Common myeloid progenitor, CD34-positive (primary cell): ENCODE results near the gene PBX1.

Experiments
- CTCF ChIA-PET: fragments of 350-600 bp; sonication (Branson Sonifier 250); formaldehyde crosslinking; loops from one replicate; lab custom pipeline; 2021; ENCODE audit warnings: antibody characterized with exemption; lab: Charles Lee
- POLR2A ChIA-PET: fragments of 350-600 bp; sonication (Branson Sonifier 250); formaldehyde crosslinking; loops from one replicate; lab custom pipeline; 2021; ENCODE audit warnings: antibody characterized with exemption; lab: Charles Lee
- DNase-seq, 3 donors: peaks; one replicate each; pipeline versions ENCODE4 v3.0.0 to v3.0.0-alpha.2; 2013
- H3K27ac ChIP-seq, 2 experiments: 1 replicate in 1 of 2; 2 replicates in 1 of 2; pipeline ENCODE4 v1.7.0; 2013; ENCODE audit warnings: inconsistent platforms in 2 of 2, low read length in 2 of 2, mild to moderate bottlenecking in 2 of 2, low read depth in 1 of 2, moderate library complexity in 1 of 2; ENCODE audit not compliant: severe bottlenecking in 2 of 2, insufficient read depth in 1 of 2, poor library complexity in 1 of 2
- H3K27me3 ChIP-seq, 5 experiments: replicated peaks in 2 of 5; 1 replicate in 3 of 5; 2 replicates in 2 of 5; pipeline versions ENCODE4 v1.6.1 to v1.7.0; 2013; ENCODE audit warnings: low read length in 4 of 5, mild to moderate bottlenecking in 2 of 5, moderate library complexity in 2 of 5, inconsistent platforms in 1 of 5; ENCODE audit not compliant: insufficient read depth in 5 of 5, control insufficient read depth in 4 of 5
- H3K36me3 ChIP-seq, 4 experiments: 1 replicate in 2 of 4; 2 replicates in 2 of 4; pipeline versions ENCODE4 v1.6.1 to v1.7.0; 2013; ENCODE audit warnings: low read length in 3 of 4, control low read depth in 1 of 4, mild to moderate bottlenecking in 1 of 4; ENCODE audit not compliant: control insufficient read depth in 4 of 4, insufficient read depth in 4 of 4
- H3K4me1 ChIP-seq, 4 experiments: 1 replicate in 3 of 4; 2 replicates in 1 of 4; pipeline versions ENCODE4 v1.6.1 to v1.7.1; 2013; ENCODE audit warnings: low read length in 3 of 4, mild to moderate bottlenecking in 3 of 4, control low read depth in 1 of 4, inconsistent platforms in 1 of 4, moderate library complexity in 1 of 4; ENCODE audit not compliant: control insufficient read depth in 4 of 4, insufficient read depth in 4 of 4; ENCODE audit errors: control extremely low read depth in 1 of 4
- H3K4me3 ChIP-seq, 7 experiments: 1 replicate in 4 of 7; 2 replicates in 3 of 7; pipeline versions ENCODE4 v1.5.1 to v1.7.0; 2013; ENCODE audit warnings: mild to moderate bottlenecking in 7 of 7, low read length in 6 of 7, moderate library complexity in 6 of 7, inconsistent platforms in 2 of 7, low read depth in 2 of 7, control low read depth in 1 of 7; ENCODE audit not compliant: insufficient read depth in 4 of 7, control insufficient read depth in 1 of 7; ENCODE audit errors: extremely low read depth in 1 of 7
- H3K9me3 ChIP-seq, 5 experiments: 1 replicate in 4 of 5; 2 replicates in 1 of 5; pipeline versions ENCODE4 v1.6.1 to v1.7.1; 2013; ENCODE audit warnings: low read length in 4 of 5, mild to moderate bottlenecking in 2 of 5, inconsistent platforms in 1 of 5, low read depth in 1 of 5, moderate library complexity in 1 of 5; ENCODE audit not compliant: control insufficient read depth in 4 of 5, insufficient read depth in 2 of 5; ENCODE audit errors: control extremely low read depth in 1 of 5
- WGBS: methylation state at CpG from one replicate; pipeline ENCODE4 v1.1.5; 2013; ENCODE audit not compliant: insufficient coverage; 5-methylcytosine and 5-hydroxymethylcytosine counted together

The PBX1 gene

GRCh38 chr1:164768619-164769018, 209.6 kb downstream of the PBX1 start:
- Histone ChIP-seq H3K4me1 (peaks cover 0 to 8% (median 0%) of the 10 kb centered on the region in 4 experiments), H3K4me3 (no peak overlapping the region), H3K27ac (no peak overlapping the region), H3K27me3 (no peaks in the 10 kb centered on the region), H3K36me3 (peaks cover 0 to 6% (median 0%) of the 10 kb centered on the region in 4 experiments), H3K9me3 (no peaks in the 10 kb centered on the region)
- no peak for DNase-seq
- CTCF ChIA-PET: no interaction called here
- WGBS: 100% methylated on average over 4 of the region's 5 CpGs
- POLR2A ChIA-PET: no interaction called here

- Histone ChIP-seq H3K9me3 (no peaks in the 10 kb centered on the region), H3K36me3 (peaks cover 0 to 6% (median 0%) of the 10 kb centered on the region in 4 experiments), H3K4me1 (peaks cover 0 to 10% (median 0%) of the 10 kb centered on the region in 4 experiments), H3K4me3 (no peak overlapping the region), H3K27me3 (no peaks in the 10 kb centered on the region), H3K27ac (no peak overlapping the region)
- 100% methylated on average over 2 of the region's 2 CpGs for WGBS
- DNase-seq: no peak
- POLR2A ChIA-PET: no interaction called here
- CTCF ChIA-PET: no interaction called here
Measured at GRCh38 chr1:164769486-164770130, 210.6 kb downstream of the PBX1 start.

- peaks cover 0 to 6% (median 0%) of the 10 kb centered on the region in 4 experiments for H3K36me3 ChIP-seq
- H3K27me3 ChIP-seq: no peaks in the 10 kb centered on the region
- ChIA-PET CTCF (no interaction called here), POLR2A (no interaction called here)
- 100% methylated on average over 1 of the region's 2 CpGs for WGBS
- no peak overlapping the region for H3K4me3 ChIP-seq
- no peaks in the 10 kb centered on the region for H3K9me3 ChIP-seq
- H3K4me1 ChIP-seq: peaks cover 0 to 14% (median 0%) of the 10 kb centered on the region in 4 experiments
- DNase-seq: no peak
- H3K27ac ChIP-seq: no peak overlapping the region
Measured at GRCh38 chr1:164770131-164770529, 211.1 kb downstream of the PBX1 start.

GRCh38 chr1:164771041-164771618, 212.1 kb downstream of the PBX1 start:
- no peak overlapping the region for H3K27ac ChIP-seq
- no peaks in the 10 kb centered on the region for H3K27me3 ChIP-seq
- no peak for DNase-seq
- H3K4me3 ChIP-seq: no peak overlapping the region
- peaks cover 0 to 20% (median 0%) of the 10 kb centered on the region in 4 experiments for H3K4me1 ChIP-seq
- H3K9me3 ChIP-seq: no peaks in the 10 kb centered on the region
- 100% methylated on average over 4 of the region's 8 CpGs for WGBS
- POLR2A ChIA-PET: interaction anchor here (0.7 kb wide), 1 partner anchor 53 kb away, joined by 3 read pairs; no protein-coding TSS in a partner anchor
- H3K36me3 ChIP-seq: peaks cover 0 to 6% (median 0%) of the 10 kb centered on the region in 4 experiments
- CTCF ChIA-PET: interaction anchor here (0.6 to 1.5 kb wide), 2 partner anchors 16 to 59 kb away, joined by 3 to 4 read pairs; no protein-coding TSS in a partner anchor

GRCh38 chr1:164771619-164772361, 212.8 kb downstream of the PBX1 start:
- no peaks in the 10 kb centered on the region for H3K27me3 ChIP-seq
- WGBS: 85% methylated on average over 7 of the region's 7 CpGs
- H3K9me3 ChIP-seq: no peaks in the 10 kb centered on the region
- peaks cover 0 to 6% (median 0%) of the 10 kb centered on the region in 4 experiments for H3K36me3 ChIP-seq
- ChIA-PET POLR2A (interaction anchor here (0.7 kb wide), 1 partner anchor 54 kb away, joined by 3 read pairs; no protein-coding TSS in a partner anchor), CTCF (interaction anchor here (0.6 to 1.5 kb wide), 2 partner anchors 15 to 60 kb away, joined by 3 to 4 read pairs; no protein-coding TSS in a partner anchor)
- H3K4me1 ChIP-seq: peaks cover 0 to 22% (median 0%) of the 10 kb centered on the region in 4 experiments
- DNase-seq: no peak
- H3K4me3 ChIP-seq: no peak overlapping the region
- no peak overlapping the region for H3K27ac ChIP-seq

- Histone ChIP-seq H3K27me3 (no peaks in the 10 kb centered on the region), H3K36me3 (peaks cover 0 to 6% (median 0%) of the 10 kb centered on the region in 4 experiments), H3K4me3 (no peak overlapping the region), H3K4me1 (peaks cover 0 to 22% (median 0%) of the 10 kb centered on the region in 4 experiments), H3K27ac (no peak overlapping the region), H3K9me3 (no peaks in the 10 kb centered on the region)
- WGBS: 66% methylated on average over 4 of the region's 4 CpGs
- ChIA-PET POLR2A (no interaction called here), CTCF (interaction anchor here (1.1 kb wide), 1 partner anchor 20 kb away, joined by 3 read pairs; no protein-coding TSS in a partner anchor)
- DNase-seq: peak; percentile 34 to 80 (median 63)
Measured at GRCh38 chr1:164772635-164773034, 213.7 kb downstream of the PBX1 start.
